Measurements from ENCODE around the gene DLG2.

The DLG2 gene

GRCh38 chr11:84035645-84036044, 1591.5 kb downstream of the DLG2 start:
- FAIRE-seq, result no peak

- FAIRE-seq, result no peak
Observed at GRCh38 chr11:84034484-84034883, 1592.7 kb downstream of the DLG2 start.

GRCh38 chr11:84024266-84024665, 1602.9 kb downstream of the DLG2 start:
- FAIRE-seq, result no peak

GRCh38 chr11:84022695-84023094, 1604.4 kb downstream of the DLG2 start:
- no peak for FAIRE-seq

GRCh38 chr11:84022201-84022600, 1604.9 kb downstream of the DLG2 start:
- peak; percentile 91 for FAIRE-seq

- no peak for FAIRE-seq
Observed at GRCh38 chr11:84021291-84021690, 1605.9 kb downstream of the DLG2 start.

GRCh38 chr11:84019571-84020194, 1607.5 kb downstream of the DLG2 start:
- FAIRE-seq, result no peak

- no peak for FAIRE-seq
Observed at GRCh38 chr11:84014539-84014938, 1612.6 kb downstream of the DLG2 start.

- no peak for FAIRE-seq
Observed at GRCh38 chr11:84012171-84012826, 1614.8 kb downstream of the DLG2 start.

- no peak for FAIRE-seq
Observed at GRCh38 chr11:84003181-84003580, 1624.0 kb downstream of the DLG2 start.

- FAIRE-seq, result no peak
Observed at GRCh38 chr11:83998921-83999320, 1628.2 kb downstream of the DLG2 start.

- FAIRE-seq, result no peak
Observed at GRCh38 chr11:83990160-83990733, 1636.9 kb downstream of the DLG2 start.

GRCh38 chr11:83982825-83983224, 1644.3 kb downstream of the DLG2 start:
- no peak for FAIRE-seq

- no peak for FAIRE-seq
Observed at GRCh38 chr11:83979593-83979992, 1647.6 kb downstream of the DLG2 start.

GRCh38 chr11:83978942-83979341, 1648.2 kb downstream of the DLG2 start:
- FAIRE-seq, result no peak

- no peak for FAIRE-seq
Observed at GRCh38 chr11:83976086-83976485, 1651.1 kb downstream of the DLG2 start.

- FAIRE-seq, result no peak
Observed at GRCh38 chr11:83972536-83972935, 1654.6 kb downstream of the DLG2 start.

- FAIRE-seq, result no peak
Observed at GRCh38 chr11:83971063-83971462, 1656.1 kb downstream of the DLG2 start.

GRCh38 chr11:83970061-83970671, 1657.0 kb downstream of the DLG2 start:
- FAIRE-seq, result no peak

- FAIRE-seq, result peak; percentile 62
Observed at GRCh38 chr11:83957038-83957900, 1669.9 kb downstream of the DLG2 start.

- FAIRE-seq, result no peak
Observed at GRCh38 chr11:83956119-83956697, 1670.9 kb downstream of the DLG2 start.

- FAIRE-seq, result no peak
Observed at GRCh38 chr11:83954780-83955179, 1672.4 kb downstream of the DLG2 start.

- no peak for FAIRE-seq
Observed at GRCh38 chr11:83951521-83951920, 1675.6 kb downstream of the DLG2 start.

Measured in endometrium (tissue), 2 donors.